ENCODE results near the gene ZNF362. TPM values are rescaled to one million over a fixed set of nuclear protein-coding genes. Genes with fewer than 3 reads are reported as not detected.

ZNF362 gene
- total and polyA plus RNA-seq, 5 donors from 2014 or later, result 12.2 to 21.7 (median 15.2) TPM

- H3K9me3 ChIP-seq (ENCODE audit: control insufficient read depth in 2 of 2, low read length in 2 of 2), result no peaks in the 10 kb centered on the region
- DNase-seq (no peak), ATAC-seq (ENCODE audit: low read depth in 2 of 2) (no peak)
- no peaks in the 10 kb centered on the region for H3K27me3 ChIP-seq (ENCODE audit: control insufficient read depth, insufficient read depth, low read length)
- no peaks in the 10 kb centered on the region for H3K27me3 Mint-ChIP-seq
- H3K36me3 Mint-ChIP-seq, result peaks cover 16% of the 10 kb centered on the region
- H3K4me3 Mint-ChIP-seq, result no peak overlapping the region
- no peak overlapping the region for H3K27ac Mint-ChIP-seq
- no peak overlapping the region for H3K4me3 ChIP-seq (ENCODE audit: low read depth, low read length)
- peaks cover 3% of the 10 kb centered on the region for H3K36me3 ChIP-seq (ENCODE audit: control insufficient read depth, insufficient read depth, low read length)
- H3K4me1 ChIP-seq (ENCODE audit: control insufficient read depth, insufficient read depth, low read length, poor library complexity, severe bottlenecking), result peaks cover 12% of the 10 kb centered on the region
- H3K4me1 Mint-ChIP-seq, result peaks cover 6 to 47% (median 16%) of the 10 kb centered on the region in 4 donors
- no peak overlapping the region for H3K27ac ChIP-seq (ENCODE audit: insufficient read depth, low read length, poor library complexity, severe bottlenecking)
- H3K9me3 Mint-ChIP-seq, result no peaks in the 10 kb centered on the region
Measured at GRCh38 chr1:33265780-33266605, 9.7 kb downstream of the ZNF362 start.

GRCh38 chr1:33266766-33267165 lies 10.5 kb downstream of the ZNF362 start:
- DNase-seq, result no peak
- no peaks in the 10 kb centered on the region for H3K9me3 ChIP-seq (ENCODE audit: control insufficient read depth in 2 of 2, low read length in 2 of 2)
- Mint-ChIP-seq H3K36me3 (peaks cover 11% of the 10 kb centered on the region), H3K27me3 (no peaks in the 10 kb centered on the region), H3K4me3 (no peak overlapping the region), H3K9me3 (no peaks in the 10 kb centered on the region), H3K4me1 (peaks cover 3 to 46% (median 13%) of the 10 kb centered on the region in 4 donors), H3K27ac (peak overlapping the region in 1 of 3 donors; percentile 20)
- no peak overlapping the region for H3K27ac ChIP-seq (ENCODE audit: insufficient read depth, low read length, poor library complexity, severe bottlenecking)
- H3K4me1 ChIP-seq (ENCODE audit: control insufficient read depth, insufficient read depth, low read length, poor library complexity, severe bottlenecking), result peaks cover 10% of the 10 kb centered on the region
- no peaks in the 10 kb centered on the region for H3K27me3 ChIP-seq (ENCODE audit: control insufficient read depth, insufficient read depth, low read length)
- no peak for ATAC-seq (ENCODE audit: low read depth in 2 of 2)
- peaks cover 3% of the 10 kb centered on the region for H3K36me3 ChIP-seq (ENCODE audit: control insufficient read depth, insufficient read depth, low read length)
- H3K4me3 ChIP-seq (ENCODE audit: low read depth, low read length), result no peak overlapping the region

GRCh38 chr1:33267468-33268205 lies 11.3 kb downstream of the ZNF362 start:
- Mint-ChIP-seq H3K4me1 (peaks cover 3 to 46% (median 13%) of the 10 kb centered on the region in 4 donors), H3K27ac (peak overlapping the region in 2 of 3 donors; percentile 42 to 56), H3K4me3 (no peak overlapping the region), H3K27me3 (no peaks in the 10 kb centered on the region), H3K9me3 (no peaks in the 10 kb centered on the region), H3K36me3 (peaks cover 8% of the 10 kb centered on the region)
- no peaks in the 10 kb centered on the region for H3K9me3 ChIP-seq (ENCODE audit: control insufficient read depth in 2 of 2, low read length in 2 of 2)
- H3K27ac ChIP-seq (ENCODE audit: insufficient read depth, low read length, poor library complexity, severe bottlenecking), result no peak overlapping the region
- H3K27me3 ChIP-seq (ENCODE audit: control insufficient read depth, insufficient read depth, low read length), result no peaks in the 10 kb centered on the region
- ATAC-seq (ENCODE audit: low read depth in 2 of 2) (no peak), DNase-seq (no peak)
- H3K36me3 ChIP-seq (ENCODE audit: control insufficient read depth, insufficient read depth, low read length), result peaks cover 3% of the 10 kb centered on the region
- H3K4me1 ChIP-seq (ENCODE audit: control insufficient read depth, insufficient read depth, low read length, poor library complexity, severe bottlenecking), result peaks cover 11% of the 10 kb centered on the region
- H3K4me3 ChIP-seq (ENCODE audit: low read depth, low read length), result no peak overlapping the region

- H3K27ac ChIP-seq (ENCODE audit: insufficient read depth, low read length, poor library complexity, severe bottlenecking), result no peak overlapping the region
- no peak overlapping the region for H3K4me3 ChIP-seq (ENCODE audit: low read depth, low read length)
- Mint-ChIP-seq H3K36me3 (peaks cover 5% of the 10 kb centered on the region), H3K4me1 (peaks cover 6 to 49% (median 18%) of the 10 kb centered on the region in 4 donors), H3K27me3 (no peaks in the 10 kb centered on the region), H3K9me3 (no peaks in the 10 kb centered on the region), H3K4me3 (no peak overlapping the region), H3K27ac (peak overlapping the region in 2 of 3 donors; percentile 59 to 91)
- H3K27me3 ChIP-seq (ENCODE audit: control insufficient read depth, insufficient read depth, low read length), result no peaks in the 10 kb centered on the region
- no peaks in the 10 kb centered on the region for H3K9me3 ChIP-seq (ENCODE audit: control insufficient read depth in 2 of 2, low read length in 2 of 2)
- ATAC-seq (ENCODE audit: low read depth in 2 of 2) (no peak), DNase-seq (no peak)
- peaks cover 20% of the 10 kb centered on the region for H3K4me1 ChIP-seq (ENCODE audit: control insufficient read depth, insufficient read depth, low read length, poor library complexity, severe bottlenecking)
- peaks cover 3% of the 10 kb centered on the region for H3K36me3 ChIP-seq (ENCODE audit: control insufficient read depth, insufficient read depth, low read length)
Measured at GRCh38 chr1:33268457-33268856, 12.2 kb downstream of the ZNF362 start.

- no peak for ATAC-seq (ENCODE audit: low read depth in 2 of 2)
- H3K4me3 ChIP-seq (ENCODE audit: low read depth, low read length), result no peak overlapping the region
- H3K9me3 Mint-ChIP-seq, result no peaks in the 10 kb centered on the region
- peak overlapping the region in 2 of 3 donors; percentile 52 to 59 for H3K27ac Mint-ChIP-seq
- DNase-seq, result no peak
- H3K4me1 ChIP-seq (ENCODE audit: control insufficient read depth, insufficient read depth, low read length, poor library complexity, severe bottlenecking), result peaks cover 25% of the 10 kb centered on the region
- peaks cover 5% of the 10 kb centered on the region for H3K36me3 Mint-ChIP-seq
- no peak overlapping the region for H3K4me3 Mint-ChIP-seq
- peaks cover 3% of the 10 kb centered on the region for H3K36me3 ChIP-seq (ENCODE audit: control insufficient read depth, insufficient read depth, low read length)
- no peaks in the 10 kb centered on the region for H3K27me3 Mint-ChIP-seq
- no peaks in the 10 kb centered on the region for H3K27me3 ChIP-seq (ENCODE audit: control insufficient read depth, insufficient read depth, low read length)
- H3K27ac ChIP-seq (ENCODE audit: insufficient read depth, low read length, poor library complexity, severe bottlenecking), result no peak overlapping the region
- H3K9me3 ChIP-seq (ENCODE audit: control insufficient read depth in 2 of 2, low read length in 2 of 2), result no peaks in the 10 kb centered on the region
- H3K4me1 Mint-ChIP-seq, result peaks cover 6 to 54% (median 21%) of the 10 kb centered on the region in 4 donors
Measured at GRCh38 chr1:33268927-33269610, 12.8 kb downstream of the ZNF362 start.

GRCh38 chr1:33269621-33270020 lies 13.3 kb downstream of the ZNF362 start:
- H3K4me1 ChIP-seq (ENCODE audit: control insufficient read depth, insufficient read depth, low read length, poor library complexity, severe bottlenecking), result peaks cover 24% of the 10 kb centered on the region
- H3K27ac Mint-ChIP-seq, result peak overlapping the region in 2 of 3 donors; percentile 11 to 52
- H3K36me3 Mint-ChIP-seq, result peaks cover 5% of the 10 kb centered on the region
- H3K27me3 ChIP-seq (ENCODE audit: control insufficient read depth, insufficient read depth, low read length), result no peaks in the 10 kb centered on the region
- no peak for ATAC-seq (ENCODE audit: low read depth in 2 of 2)
- no peaks in the 10 kb centered on the region for H3K27me3 Mint-ChIP-seq
- no peak for DNase-seq
- no peaks in the 10 kb centered on the region for H3K9me3 Mint-ChIP-seq
- no peaks in the 10 kb centered on the region for H3K9me3 ChIP-seq (ENCODE audit: control insufficient read depth in 2 of 2, low read length in 2 of 2)
- H3K4me1 Mint-ChIP-seq, result peaks cover 6 to 56% (median 25%) of the 10 kb centered on the region in 4 donors
- no peak overlapping the region for H3K27ac ChIP-seq (ENCODE audit: insufficient read depth, low read length, poor library complexity, severe bottlenecking)
- H3K36me3 ChIP-seq (ENCODE audit: control insufficient read depth, insufficient read depth, low read length), result peaks cover 3% of the 10 kb centered on the region
- H3K4me3 Mint-ChIP-seq, result no peak overlapping the region
- H3K4me3 ChIP-seq (ENCODE audit: low read depth, low read length), result no peak overlapping the region

- H3K36me3 ChIP-seq (ENCODE audit: control insufficient read depth, insufficient read depth, low read length), result peaks cover 3% of the 10 kb centered on the region
- H3K27me3 Mint-ChIP-seq, result no peaks in the 10 kb centered on the region
- DNase-seq (no peak), ATAC-seq (ENCODE audit: low read depth in 2 of 2) (no peak)
- H3K4me1 ChIP-seq (ENCODE audit: control insufficient read depth, insufficient read depth, low read length, poor library complexity, severe bottlenecking), result peaks cover 24% of the 10 kb centered on the region
- H3K36me3 Mint-ChIP-seq, result peaks cover 5% of the 10 kb centered on the region
- no peak overlapping the region for H3K27ac ChIP-seq (ENCODE audit: insufficient read depth, low read length, poor library complexity, severe bottlenecking)
- peaks cover 6 to 58% (median 27%) of the 10 kb centered on the region in 4 donors for H3K4me1 Mint-ChIP-seq
- H3K9me3 Mint-ChIP-seq, result no peaks in the 10 kb centered on the region
- no peak overlapping the region for H3K4me3 Mint-ChIP-seq
- peak overlapping the region in 1 of 3 donors; percentile 11 for H3K27ac Mint-ChIP-seq
- no peaks in the 10 kb centered on the region for H3K27me3 ChIP-seq (ENCODE audit: control insufficient read depth, insufficient read depth, low read length)
- no peak overlapping the region for H3K4me3 ChIP-seq (ENCODE audit: low read depth, low read length)
- no peaks in the 10 kb centered on the region for H3K9me3 ChIP-seq (ENCODE audit: control insufficient read depth in 2 of 2, low read length in 2 of 2)
Measured at GRCh38 chr1:33270379-33270778, 14.1 kb downstream of the ZNF362 start.

Measured in CD4-positive, CD25-positive, alpha-beta regulatory T cell (primary cell).